Subcutaneous adipose tissue (tissue), 4 donors: Measurements from ENCODE around the gene GPR17. TPM values are rescaled to one million over a fixed set of nuclear protein-coding genes. Genes with fewer than 3 reads are reported as not detected.

Source experiments
- total RNA-seq, 4 donors: library from RNA; depleted of rRNA; stranded (reverse); fragments of >200 nt; gene quantifications; one replicate each; pipeline ENCODE4 v1.1.0, GENCODE V29; 2016
- TF ChIP-seq, protein P1 (sequence below): fragments of 450-650 bp; IDR thresholded peaks from one replicate; pipeline ENCODE4 v1.5.1; 2016; ENCODE audit warnings: low read depth, mild to moderate bottlenecking, control low read depth, antibody characterized with exemption, moderate library complexity

The GPR17 gene
- total RNA-seq: not detected

GRCh38 chr2:127645395-127646291 lies at the start of gene GPR17:
TSS of gene GPR17 (plus strand) at chr2:127646153. CDS start at chr2:127650736, 4,583 bp downstream.
- TF ChIP-seq, protein P1, sequence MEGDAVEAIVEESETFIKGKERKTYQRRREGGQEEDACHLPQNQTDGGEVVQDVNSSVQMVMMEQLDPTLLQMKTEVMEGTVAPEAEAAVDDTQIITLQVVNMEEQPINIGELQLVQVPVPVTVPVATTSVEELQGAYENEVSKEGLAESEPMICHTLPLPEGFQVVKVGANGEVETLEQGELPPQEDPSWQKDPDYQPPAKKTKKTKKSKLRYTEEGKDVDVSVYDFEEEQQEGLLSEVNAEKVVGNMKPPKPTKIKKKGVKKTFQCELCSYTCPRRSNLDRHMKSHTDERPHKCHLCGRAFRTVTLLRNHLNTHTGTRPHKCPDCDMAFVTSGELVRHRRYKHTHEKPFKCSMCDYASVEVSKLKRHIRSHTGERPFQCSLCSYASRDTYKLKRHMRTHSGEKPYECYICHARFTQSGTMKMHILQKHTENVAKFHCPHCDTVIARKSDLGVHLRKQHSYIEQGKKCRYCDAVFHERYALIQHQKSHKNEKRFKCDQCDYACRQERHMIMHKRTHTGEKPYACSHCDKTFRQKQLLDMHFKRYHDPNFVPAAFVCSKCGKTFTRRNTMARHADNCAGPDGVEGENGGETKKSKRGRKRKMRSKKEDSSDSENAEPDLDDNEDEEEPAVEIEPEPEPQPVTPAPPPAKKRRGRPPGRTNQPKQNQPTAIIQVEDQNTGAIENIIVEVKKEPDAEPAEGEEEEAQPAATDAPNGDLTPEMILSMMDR: no peak

- TF ChIP-seq, protein P1: no peak
Observed at GRCh38 chr2:127596311-127597045, 49.5 kb upstream of the GPR17 start.

- TF ChIP-seq, protein P1: no peak
Observed at GRCh38 chr2:127597046-127597983, 48.6 kb upstream of the GPR17 start.

GRCh38 chr2:127597984-127598380 lies 48.0 kb upstream of the GPR17 start:
- TF ChIP-seq, protein P1: no peak

- TF ChIP-seq, protein P1: no peak
Observed at GRCh38 chr2:127598711-127599110, 47.2 kb upstream of the GPR17 start.

GRCh38 chr2:127599211-127599610 lies 46.7 kb upstream of the GPR17 start:
- TF ChIP-seq, protein P1: no peak
